HG03066 (cell line): Measurements from ENCODE around the gene WAC.
"Not testable (repeated sequence)": the region's sequence is repeated elsewhere in the genome, so short reads cannot be mapped to it uniquely, and the experiment has no call there.

ENCODE experiments used
- ATAC-seq: cut with Tn5 transposase; IDR thresholded peaks from one replicate; pipeline ENCODE4 v1.9.1; 2021; ENCODE audit warnings: low read depth; ENCODE audit not compliant: unreplicated experiment

Gene WAC, protein sequence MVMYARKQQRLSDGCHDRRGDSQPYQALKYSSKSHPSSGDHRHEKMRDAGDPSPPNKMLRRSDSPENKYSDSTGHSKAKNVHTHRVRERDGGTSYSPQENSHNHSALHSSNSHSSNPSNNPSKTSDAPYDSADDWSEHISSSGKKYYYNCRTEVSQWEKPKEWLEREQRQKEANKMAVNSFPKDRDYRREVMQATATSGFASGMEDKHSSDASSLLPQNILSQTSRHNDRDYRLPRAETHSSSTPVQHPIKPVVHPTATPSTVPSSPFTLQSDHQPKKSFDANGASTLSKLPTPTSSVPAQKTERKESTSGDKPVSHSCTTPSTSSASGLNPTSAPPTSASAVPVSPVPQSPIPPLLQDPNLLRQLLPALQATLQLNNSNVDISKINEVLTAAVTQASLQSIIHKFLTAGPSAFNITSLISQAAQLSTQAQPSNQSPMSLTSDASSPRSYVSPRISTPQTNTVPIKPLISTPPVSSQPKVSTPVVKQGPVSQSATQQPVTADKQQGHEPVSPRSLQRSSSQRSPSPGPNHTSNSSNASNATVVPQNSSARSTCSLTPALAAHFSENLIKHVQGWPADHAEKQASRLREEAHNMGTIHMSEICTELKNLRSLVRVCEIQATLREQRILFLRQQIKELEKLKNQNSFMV

DNA sequence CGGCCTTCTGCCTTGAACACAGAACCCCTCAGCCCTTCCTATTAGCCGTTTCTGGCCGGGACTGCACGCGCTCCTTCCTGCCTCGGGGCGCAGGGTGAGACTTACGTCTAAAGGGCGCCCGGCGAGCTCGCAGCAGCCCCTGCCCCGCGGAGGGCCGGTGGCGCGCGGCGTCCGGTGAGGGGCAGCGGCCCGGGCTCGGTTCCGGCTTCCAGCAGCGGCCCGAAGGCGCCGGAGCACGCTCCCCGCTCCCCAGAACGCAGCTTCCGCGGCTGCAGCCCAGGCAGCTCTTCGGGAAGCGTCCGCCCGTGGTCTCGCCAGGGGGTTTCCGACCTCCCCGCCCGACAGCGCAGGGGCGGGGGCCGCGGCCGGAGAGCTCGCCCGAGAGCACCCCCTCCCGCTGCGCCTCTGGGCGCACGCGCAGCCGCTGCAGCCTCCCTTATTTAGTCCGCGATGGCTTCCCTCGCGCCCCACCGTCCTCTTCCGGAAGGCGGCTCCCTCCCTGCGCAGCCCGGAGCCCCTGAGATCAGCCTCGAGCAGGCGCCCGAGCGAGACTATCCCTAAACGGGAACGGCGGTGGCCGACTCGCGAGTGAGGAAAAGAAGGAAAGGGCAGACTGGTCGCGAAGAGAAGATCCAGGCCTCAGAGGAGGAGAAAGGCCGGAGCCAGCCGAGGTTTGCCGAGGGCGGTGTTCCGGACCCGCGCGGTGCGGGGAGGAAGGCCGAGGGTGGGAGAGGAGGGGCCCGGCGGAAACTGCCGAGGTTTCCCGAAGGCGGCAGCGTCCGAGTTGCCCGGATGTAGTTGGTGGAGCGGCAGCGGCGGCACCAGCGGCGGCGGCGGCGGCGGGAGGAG is at the start of gene WAC:
WAC (plus strand) TSS at position 782 of the 849 bp plus-strand sequence. CDS start 462 bp downstream, outside the sequence.
- ATAC-seq: peak; percentile 76

DNA sequence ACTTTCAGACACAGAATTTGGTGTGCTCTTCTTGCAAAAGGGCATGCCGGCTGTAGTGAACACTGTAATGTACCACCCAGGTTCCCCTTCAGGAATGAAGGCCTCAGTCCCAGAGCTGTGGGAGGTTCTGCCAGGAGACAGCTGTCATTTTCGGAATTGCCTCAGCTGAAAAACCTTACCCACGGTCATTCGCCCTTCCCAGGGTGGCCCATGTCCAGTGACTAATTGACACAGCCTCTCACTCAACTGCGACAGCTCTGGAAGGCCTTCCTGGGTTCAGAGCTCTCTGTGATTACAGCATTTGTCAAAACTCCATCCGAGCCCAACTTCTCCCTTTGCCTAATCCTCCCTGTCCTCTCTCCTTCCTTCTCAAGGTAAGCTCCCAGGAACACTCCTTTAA is 43.7 kb upstream of the WAC start:
- no peak for ATAC-seq

DNA sequence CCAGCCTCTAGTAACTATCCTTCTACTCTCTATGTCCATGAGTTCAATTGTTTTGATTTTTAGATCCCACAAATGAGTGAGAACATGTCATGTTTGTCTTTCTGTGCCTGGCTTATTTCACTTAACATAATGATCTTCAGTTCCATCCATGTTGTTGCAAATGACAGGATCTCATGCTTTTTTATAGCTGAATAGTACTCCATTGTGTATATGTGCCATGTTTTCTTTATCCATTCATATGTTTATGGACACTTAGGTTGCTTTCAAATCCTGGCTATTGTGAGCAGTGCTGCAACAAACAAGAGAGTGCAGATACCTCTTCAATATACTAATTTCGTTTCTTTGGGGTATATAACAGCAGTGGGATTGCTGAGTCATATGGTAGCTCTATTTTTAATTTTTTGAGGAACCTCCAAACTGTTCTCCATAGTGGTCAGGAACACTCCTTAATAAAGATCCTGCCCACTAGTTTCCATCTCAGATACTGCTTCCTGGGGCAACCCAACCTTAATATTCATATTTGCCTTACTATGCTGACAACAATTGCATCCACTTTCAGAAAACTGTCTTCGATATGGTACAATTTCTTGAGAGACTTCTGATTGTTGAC is 42.6 kb upstream of the WAC start:
- ATAC-seq: not testable (repeated sequence)

DNA sequence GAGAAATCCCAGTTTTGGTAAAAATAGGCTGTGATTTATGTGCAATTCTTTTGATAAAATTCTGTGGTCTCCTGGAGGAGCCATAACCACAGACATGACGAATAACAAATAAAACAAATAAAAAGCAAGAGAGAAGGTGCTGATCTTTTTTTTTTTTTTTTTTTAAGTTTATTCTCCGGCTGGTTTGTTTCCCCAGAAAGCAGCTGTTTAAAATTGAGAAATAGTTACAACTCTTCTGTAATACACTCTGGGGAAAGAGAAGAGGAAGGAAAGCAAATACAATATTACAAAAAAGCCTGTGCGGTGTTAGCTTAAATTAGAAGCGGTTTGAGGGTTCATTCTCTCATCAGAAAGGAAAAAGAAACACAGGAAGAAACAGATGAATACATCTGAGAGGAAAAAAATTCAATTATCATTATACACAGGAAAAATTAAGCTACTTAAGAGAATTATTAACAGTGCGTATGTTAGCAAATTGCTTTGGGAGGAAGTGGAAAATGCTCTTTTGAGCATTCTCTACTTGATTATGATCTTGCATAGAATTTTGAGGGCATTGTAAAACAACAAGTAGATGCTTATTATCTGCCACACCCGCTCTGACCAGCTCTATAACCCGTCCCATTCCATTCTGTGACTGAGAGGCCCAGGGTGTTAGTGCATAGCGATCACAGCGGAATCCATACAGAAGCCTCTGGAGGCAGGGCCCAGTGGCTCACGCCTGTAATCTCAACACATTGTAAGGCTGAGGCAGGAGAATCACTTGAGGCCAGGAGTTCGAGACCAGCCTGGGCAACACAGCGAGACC is 40.6 kb upstream of the WAC start:
- no peak for ATAC-seq

DNA sequence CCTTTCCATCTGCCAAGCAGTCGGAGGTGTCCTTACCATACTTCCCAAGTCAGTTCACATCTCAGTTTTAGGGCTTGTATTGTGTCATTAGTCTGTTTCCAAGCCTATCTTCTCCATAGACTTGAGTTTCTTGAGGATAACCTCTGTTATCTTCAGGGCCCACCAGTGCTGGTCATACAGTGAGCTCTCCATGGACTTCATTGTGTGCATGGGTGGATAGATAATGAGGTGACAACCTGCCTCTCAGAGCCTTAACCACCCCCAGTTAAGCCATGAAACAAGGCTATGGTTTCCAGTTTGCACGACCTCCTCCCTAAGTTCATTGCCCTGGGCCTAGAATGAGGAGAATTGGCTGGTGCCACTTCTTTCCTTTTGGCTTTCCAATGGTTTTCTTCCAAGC is 38.5 kb upstream of the WAC start:
- no peak for ATAC-seq

DNA sequence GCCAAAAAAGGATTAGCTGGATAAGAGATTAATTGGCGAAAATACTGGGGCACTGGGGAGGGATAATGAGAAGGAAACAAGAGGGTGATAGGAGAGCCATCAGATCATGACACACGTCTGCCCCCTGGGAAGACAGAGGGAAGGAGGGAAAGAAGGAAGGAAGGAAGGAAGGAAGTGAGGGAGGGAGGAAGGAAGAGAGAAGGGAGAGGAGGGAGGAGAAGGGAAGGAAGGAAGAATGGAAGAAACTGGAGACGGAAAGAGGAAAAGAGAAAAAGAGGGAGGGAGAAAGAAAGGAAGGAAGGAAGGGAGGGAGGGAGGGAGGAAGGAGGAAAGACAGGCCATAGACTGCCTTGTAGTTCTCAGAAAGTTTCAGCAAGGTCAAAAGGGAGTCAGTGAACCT is 37.8 kb upstream of the WAC start:
- ATAC-seq: no peak

DNA sequence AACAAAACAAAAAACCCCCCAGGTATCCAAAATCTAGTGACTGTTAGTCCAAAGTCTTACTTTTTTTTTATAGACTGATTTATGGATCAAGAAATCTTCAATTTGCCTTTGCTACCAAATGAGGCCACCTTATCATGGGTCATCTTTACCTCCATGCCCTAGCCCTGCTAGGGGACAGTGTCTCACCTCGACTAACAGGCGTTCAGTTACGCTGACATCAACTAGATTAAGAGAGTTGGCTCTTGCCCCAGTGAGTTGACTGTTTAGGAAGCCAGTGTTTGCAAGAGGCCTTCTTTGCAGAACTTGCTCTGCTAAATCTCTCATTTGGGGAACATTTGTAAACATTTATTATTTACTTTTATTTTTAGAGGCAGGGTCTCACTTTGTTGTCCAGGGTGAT is 36.9 kb upstream of the WAC start:
- no peak for ATAC-seq

DNA sequence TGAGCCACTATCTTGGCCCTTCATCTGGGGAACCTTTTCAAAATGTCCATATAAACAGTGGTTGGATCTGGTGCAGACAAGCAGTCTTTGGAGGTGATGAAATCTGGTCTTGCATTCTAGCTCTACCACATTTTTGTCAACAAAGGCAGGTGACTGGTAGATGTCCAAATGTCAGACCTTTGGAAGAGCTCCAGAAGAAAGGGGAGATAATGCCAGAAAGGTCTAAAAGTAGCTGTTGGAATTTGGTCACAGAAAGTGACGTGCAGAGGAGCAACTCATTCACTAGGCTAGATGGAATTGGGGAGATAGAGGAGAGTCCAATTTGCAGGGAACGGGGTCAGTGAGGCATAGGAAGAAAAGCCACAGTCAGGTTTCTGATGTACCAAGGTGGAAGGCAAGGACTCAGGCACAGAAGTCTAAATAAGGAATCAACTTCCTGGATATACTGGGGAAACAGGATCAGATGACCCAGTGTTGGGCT is 36.4 kb upstream of the WAC start:
- ATAC-seq: no peak

DNA sequence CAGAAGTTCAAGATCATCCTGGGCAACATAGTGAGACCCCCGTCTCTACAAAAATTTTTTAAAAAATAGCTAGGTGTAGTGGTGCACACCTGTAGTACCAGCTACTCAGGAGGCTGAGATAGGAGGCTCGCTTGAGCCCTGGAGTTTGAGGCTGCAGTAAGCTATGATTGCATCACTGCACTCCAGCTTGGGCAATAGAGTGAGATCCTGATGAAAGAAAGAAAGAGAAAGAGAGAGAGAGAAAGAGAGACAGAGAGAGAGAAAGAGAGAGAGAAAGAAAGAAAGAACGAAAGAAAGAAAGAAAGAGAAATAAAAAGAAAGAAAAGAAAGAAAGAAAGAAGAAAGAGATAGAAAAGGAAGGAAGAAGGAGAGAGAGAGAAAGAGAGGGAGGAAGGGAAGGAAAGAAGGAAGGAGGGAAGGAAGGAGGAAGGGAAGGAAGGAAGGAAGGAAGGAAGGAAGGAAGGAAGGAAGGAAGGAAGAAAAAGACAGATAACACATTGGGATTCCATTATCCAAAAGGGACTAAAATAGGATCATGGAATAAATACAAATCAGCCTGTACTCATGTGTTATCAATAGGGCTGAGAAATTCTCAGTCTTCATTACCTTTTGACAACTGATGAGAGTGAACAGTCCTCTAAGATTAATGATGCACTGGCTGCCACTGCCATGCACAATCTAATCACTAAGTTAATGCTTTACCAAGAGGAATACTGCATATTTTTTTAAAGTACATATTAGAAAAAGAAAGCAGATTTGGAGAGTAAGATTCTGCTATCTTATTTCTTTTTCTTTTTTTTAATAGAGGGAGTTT is 35.4 kb upstream of the WAC start:
- no peak for ATAC-seq

DNA sequence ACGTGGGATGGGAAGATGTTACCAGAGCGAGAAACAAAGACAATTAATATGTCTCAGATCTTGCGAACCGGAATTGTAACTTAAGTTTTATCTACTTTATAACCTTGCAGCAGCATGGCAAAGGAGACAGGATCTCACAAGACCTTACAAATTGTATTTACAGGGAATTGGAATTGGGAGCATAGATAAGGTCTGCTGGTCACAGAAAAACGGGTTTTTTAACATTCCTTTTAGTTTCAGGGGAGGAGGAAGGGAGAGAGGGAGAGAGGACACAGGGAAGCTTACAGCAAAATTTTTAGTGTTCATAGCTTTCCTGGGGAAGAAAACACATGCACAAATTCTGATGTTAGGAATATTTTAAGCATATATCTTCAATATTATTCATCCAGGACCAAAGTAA is 32.7 kb upstream of the WAC start:
- ATAC-seq: not testable (repeated sequence)

DNA sequence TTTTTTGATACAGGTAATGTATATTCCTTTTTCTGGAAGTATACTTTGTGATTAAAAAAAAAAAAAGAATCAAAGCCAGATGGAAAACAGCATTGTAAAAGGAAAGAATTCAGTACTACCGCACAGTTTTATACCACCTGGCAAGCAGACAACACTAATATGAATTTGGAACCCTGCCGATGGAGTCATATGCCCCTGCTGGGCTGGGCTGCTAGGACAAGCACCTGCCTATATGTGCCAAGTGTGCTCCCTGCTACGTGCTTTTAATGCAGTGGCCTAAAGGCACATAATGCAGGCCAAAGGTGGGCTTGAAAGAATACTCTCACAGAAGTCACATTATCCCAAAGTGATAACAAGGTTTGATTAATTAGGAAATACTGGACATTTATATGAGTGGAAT is 29.8 kb upstream of the WAC start:
- ATAC-seq: no peak

DNA sequence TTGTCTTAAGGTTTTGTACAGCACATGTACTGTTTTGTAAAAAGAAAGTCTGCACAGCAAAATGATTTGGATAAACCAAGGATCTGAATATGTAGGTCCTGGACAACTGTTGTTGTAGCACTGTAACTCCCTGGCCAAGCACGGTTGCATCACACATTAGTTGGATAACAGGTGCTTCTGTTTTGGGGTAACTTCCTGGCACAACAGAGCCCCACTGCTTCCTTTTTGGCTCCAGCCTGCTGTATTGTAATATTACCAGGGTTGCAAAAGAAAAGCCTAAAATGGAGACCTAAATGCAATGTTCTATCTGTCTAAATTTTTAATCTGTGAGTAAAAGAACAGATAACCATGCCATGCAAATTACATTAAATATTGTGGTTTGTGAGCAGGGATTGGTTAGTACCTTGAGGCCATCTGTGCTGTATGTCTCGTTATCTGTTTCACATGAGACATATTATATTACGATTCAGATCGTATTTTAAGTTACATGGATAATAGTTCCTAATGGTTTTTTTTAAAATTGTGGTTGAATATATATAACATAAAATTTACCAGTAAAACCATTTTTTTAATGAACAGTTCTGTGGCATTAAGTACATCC is 27.5 kb upstream of the WAC start:
- no peak for ATAC-seq

DNA sequence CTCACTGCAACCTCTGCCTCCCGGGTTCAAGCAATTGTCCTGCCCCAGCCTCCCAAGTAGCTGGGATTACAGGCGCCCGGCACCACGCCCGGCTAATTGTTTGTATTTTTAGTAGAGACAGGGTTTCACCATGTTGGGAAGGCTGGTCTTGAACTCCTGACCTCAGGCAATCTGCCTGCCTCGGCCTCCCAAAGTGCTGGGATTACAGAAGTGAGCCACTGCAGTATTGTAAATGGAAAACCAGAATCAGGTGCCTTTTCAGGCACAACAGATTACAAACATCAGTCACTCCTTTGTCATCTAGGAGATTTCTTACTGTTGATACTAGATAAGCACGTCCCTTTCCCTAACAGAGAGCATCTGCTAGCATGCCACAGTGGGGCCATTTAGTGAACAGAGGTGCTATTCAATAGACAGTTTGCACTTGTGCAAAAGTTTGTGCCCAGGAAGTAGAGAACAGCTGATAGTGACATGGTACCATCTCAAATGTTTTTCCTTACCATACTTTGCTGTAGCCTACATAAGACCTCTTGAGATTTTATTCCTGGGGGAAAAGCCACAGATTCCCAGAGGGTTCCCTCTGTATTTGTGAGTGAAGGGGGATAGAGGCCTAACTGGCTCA is 24.5 kb upstream of the WAC start:
- ATAC-seq: no peak

DNA sequence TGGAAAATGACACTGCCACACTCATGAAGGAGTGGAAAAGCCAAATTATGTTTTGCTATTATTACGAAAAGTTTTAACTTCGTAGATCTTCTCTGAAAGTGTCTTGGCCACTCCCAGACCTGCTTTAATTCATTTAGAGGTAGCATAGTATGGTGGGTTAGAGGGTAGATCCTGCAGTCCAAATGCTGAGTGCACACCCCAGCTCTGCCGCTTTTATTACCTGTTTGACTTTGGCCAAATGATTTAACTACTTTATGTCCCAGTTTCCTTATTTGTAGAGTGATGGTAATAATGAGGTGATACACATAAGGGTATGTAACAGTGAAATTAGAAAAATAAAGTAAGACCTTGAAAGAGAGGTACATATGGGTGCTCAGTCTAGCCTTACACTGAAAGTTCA is 23.6 kb upstream of the WAC start:
- no peak for ATAC-seq

DNA sequence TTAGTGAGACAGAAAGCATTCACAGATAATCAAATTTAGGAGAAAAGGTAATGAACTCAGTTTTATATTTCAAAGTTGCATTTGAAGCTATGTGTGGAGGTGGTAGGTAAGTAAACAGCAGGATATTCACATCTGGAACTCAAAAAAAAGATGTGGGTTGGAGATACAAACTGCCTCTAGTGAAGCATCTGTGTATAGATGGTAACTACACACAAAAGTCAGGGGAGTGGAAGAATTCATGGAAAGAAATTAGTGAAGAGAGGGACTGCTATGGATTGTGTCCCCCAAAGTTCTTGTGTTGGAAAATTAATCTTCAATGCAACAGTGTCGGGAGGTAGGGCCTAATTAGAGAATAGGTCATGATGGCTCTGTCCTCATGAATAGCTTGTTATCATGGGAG is 18.3 kb upstream of the WAC start:
- no peak for ATAC-seq

DNA sequence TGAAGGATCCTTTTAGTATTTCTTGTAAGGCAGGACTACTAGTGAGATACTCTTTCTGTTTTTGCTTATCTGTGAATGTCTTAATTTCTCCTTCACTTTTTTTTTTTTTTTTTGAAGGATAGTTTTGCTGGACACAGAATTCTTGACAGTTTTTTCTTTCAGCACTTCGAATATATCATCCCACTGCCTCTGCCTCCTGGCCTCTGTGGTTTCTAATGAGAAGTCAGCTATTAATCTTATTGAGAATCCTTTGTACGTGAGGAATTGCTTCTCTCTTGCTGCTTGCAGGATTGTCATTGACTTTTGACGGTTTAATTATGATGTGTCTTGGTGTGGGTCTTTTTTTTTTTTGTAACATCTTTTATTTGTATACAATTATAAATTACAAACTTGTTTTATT is 12.6 kb upstream of the WAC start:
- ATAC-seq: no peak

DNA sequence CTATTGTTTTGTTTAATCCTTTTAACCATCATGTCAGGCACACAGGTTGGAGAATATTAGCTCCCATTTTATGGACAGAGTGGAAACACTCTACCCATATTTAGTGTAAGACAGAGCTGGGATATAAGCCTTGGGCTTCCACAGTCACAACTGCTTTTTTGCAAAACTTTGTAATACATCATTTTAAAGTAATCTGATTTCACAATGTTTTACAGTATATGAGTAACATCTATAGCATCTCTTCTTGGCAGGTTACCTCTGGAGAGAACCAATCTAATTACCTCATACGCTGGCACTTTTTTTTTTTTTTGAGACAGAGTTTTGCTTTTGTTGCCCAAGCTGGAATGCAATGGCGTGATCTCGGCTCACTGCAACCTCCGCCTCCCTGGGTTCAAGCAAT is 12.1 kb upstream of the WAC start:
- not testable (repeated sequence) for ATAC-seq

DNA sequence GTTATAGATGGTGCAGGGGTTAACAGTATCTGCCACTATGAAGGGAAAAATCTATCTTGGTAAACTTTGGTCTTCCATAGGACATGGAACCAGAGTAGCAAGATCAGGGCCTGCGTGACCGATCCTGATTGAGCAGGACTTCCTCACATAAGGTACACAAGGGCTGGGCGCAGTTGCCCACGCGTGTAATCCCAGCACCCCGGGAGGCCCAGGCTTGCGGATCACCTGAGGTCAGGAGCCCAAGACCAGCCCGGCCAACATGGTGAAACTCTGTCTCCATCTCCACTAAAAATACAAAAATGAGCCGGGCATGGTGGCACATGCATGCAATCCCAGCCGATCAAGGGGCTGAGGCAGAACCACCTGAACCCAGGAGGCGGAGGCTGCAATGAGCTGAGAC is 11.0 kb upstream of the WAC start:
- not testable (repeated sequence) for ATAC-seq
